GM12873 (cell line): Measurements from ENCODE around the gene TUBB2B.

Experiments
- CTCF ChIP-seq: IDR thresholded peaks from 2 replicates; pipeline ENCODE4 v1.5.1; 2012; ENCODE audit warnings: low read depth, mild to moderate bottlenecking, moderate library complexity, low read length, control low read depth; ENCODE audit not compliant: insufficient read depth; ENCODE audit errors: missing control alignments

TUBB2B gene

GRCh38 chr6:3263096-3263495, 35.6 kb upstream of the TUBB2B start:
- TF ChIP-seq CTCF: no peak

DNA sequence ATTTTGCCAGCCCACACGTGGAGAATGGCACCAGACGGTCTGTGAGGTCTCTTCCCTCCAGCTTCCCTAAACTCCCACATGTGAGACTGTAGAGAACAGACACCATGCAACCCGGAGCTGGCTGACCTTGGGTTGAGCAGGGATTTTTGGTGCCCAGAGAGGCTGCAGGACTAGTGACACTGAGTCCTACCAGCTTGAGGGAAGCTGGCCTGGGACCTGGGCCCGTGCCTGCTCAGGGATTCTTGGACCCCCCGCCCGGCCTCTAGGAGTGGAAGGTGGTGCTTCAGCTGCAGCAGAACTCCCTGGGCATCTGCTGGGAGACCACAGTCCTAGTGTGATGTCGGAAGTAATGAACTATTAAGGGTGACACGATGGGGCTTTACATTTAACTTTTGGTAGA, 34.5 kb upstream of the TUBB2B start:
- TF ChIP-seq CTCF: no peak

- no peak for TF ChIP-seq CTCF
These were observed 34.0 kb upstream of the TUBB2B start for GRCh38 chr6:3261518-3261820.

DNA sequence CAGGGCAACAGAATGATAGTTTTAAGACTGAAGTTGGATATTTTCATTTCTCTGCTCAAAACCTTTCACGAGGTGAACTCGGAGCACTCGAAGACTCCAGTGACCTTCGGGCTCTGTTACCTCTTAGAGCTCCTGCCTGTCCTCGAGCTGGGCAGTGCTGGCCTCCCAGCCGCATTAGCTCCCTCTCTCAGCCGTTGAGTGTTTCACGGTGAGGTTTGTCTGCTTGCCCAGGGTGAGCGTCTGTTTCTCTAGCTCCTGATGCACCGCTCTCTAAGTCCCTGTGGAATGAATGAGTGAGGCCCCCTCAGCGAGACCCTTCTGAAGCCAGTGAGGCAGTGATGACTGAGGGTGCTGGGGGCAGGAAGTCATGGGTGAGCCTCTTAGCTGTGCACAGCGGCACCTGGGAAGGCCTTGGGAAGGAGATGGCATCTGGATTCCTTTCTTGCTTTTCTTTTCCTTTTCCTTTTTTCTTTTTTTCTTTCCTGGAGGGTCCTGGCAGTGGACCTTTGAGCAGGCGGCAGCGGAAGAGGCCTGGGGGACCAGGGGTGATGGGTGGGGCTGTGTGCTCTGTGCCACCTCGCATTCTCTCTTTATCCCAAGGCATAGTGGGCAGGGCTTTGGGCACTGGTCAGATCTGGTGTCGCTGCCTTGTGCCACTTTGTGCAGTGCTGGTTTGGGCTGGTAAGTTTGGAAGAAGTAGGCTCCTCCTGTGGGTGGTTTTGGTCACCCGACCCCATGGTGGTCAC, 33.5 kb upstream of the TUBB2B start:
- no peak for TF ChIP-seq CTCF

DNA sequence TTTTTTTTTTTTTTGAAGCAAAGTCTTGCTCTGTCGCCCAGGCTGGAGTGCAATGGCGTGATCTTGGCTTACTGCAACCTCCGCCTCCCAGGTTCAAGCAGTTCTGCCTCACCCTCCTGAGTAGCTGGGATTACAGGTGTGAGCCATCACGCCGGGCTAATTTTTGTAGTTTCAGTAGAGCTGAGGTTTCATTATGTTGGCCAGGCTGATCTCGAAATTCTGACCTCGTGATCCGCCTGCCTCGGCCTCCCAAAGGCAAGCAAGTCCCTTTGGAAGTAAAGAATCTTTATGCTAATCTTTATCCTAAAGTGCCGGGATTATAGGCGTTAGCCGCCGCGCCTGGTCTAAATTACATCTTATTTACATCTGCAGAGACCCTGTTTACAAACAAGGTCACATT, 32.8 kb upstream of the TUBB2B start:
- no peak for TF ChIP-seq CTCF

- peak; percentile 40 for TF ChIP-seq CTCF
These were observed 32.1 kb upstream of the TUBB2B start for GRCh38 chr6:3259491-3259958.

- TF ChIP-seq CTCF: no peak
These were observed 31.5 kb upstream of the TUBB2B start, which contains the start of gene PSMG4 for GRCh38 chr6:3258720-3259490. PSMG4 (plus strand) TSS chr6:3258947; CDS start chr6:3259023, 76 bp downstream.
